HG03135 (cell line): ENCODE data around the gene ACTR3C.

ENCODE experiments used
- ATAC-seq: cut with Tn5 transposase; IDR thresholded peaks from one replicate; pipeline ENCODE4 v1.9.1; 2021; ENCODE audit warnings: mild to moderate bottlenecking, moderate library complexity; ENCODE audit not compliant: unreplicated experiment

The ACTR3C gene

DNA sequence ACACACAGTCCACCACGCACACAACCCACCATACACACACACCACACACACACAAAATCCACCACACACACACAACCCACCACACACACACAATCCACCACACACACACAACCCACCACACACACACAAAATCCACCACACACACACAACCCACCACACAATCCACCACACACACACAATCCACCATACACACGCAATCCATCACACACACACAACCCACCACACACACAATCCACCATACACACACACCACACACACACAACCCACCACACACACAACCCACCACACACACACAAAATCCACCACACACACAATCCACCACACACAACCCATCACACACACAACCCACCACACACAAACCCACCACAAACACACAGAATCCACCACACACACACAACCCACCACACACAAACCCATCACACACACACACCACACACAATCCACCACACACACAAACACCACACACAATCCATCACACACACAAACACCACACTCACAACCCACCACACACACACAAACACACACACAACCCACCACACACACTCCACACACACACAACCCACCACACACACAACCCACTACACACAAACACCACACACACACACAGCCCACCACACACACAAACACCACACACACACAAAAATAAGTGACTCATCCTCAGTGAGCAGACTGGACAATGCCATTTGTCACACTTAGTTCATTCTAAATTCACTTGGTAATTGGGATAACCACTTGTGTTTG, 36.4 kb upstream of the ACTR3C start:
- no peak for ATAC-seq

DNA sequence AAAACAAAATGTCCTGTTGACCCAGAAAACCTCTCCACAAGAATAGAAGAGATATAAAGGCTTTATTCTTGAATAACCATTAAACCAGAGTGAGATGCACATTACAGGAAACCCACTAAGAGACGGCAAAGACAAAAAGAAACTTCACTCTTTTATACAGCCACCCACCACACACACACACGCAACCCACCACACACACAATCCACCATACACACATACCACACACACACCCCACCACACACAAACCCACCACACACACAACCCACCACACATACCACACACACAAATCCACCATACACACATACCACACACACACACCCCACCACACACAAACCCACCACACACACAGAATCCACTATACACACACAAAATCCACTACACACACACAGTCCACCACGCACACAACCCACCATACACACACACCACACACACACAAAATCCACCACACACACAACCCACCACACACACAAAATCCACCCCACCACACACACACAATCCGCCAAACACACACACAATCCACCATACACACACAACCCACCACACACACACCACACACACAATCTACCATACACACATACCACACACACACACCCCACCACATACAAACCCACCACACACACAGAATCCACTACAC, 35.8 kb upstream of the ACTR3C start:
- ATAC-seq = no peak

DNA sequence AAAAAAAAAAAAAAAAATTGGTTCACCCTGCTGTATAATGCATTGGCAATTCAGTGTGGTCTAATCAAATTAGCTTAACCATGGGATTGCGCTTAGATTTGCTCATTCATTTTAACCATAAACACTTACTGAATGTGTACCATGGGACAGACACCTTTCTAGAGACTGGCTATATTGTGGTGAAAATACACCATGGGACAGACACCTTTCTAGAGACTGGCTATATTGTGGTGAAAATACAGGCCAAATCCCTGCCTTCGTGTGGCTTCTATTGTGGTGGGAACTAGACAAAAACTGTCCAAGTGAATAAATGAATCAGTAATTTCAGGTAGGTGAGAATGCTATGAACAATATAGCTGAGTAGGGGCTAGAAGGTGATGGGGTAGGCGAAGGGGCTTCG, 35.1 kb upstream of the ACTR3C start:
- no peak for ATAC-seq

DNA sequence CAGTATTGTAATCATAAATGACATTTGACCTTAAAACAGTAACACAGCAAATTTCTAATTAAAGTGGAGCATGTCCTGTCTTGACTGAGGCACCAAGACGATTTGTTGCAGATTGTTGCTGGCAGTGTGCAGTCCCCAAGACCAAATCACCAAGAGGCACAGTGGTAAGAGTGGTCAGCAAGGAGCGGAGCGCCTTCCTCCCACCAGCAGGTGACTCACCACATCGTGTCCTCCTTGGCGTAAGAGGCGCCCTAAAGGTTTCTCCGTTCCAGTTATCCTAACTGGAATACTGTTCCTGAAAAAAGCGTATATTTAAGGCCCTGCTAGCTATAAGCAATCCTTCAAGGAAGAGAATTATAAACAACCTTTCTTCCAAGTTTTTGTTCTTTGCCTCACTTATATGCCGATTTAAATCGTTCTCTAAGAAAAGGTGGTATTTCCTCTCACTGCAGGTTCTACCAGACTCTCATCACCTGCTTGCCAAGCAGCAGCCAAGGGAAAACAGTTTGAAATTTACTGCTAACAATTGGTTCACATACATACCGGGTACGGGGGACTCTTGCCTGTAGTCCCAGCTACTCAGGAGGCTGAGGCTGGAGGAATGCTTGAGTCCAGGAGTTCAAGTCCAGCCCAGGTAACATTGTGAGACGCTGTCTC, 34.6 kb upstream of the ACTR3C start:
- ATAC-seq = no peak

DNA sequence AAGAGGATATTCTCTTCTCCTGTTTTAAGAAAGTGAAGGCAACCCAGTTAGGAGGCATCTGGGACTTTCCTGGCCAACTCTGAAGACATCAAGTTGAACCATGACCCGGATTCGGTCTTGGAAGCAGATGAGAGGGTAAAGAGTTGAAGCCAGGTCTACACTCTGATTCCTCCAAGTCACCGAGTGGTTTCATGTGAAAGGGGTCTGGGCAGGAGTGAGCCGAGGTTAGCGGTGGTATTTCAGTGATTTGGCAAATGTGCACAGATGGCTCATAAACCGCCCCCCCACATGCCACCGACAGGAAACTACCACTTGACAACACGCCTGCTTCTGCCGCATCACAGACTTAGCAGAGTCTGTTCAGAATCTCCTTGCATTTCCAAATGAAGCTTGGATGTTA, 33.9 kb upstream of the ACTR3C start:
- ATAC-seq = no peak

DNA sequence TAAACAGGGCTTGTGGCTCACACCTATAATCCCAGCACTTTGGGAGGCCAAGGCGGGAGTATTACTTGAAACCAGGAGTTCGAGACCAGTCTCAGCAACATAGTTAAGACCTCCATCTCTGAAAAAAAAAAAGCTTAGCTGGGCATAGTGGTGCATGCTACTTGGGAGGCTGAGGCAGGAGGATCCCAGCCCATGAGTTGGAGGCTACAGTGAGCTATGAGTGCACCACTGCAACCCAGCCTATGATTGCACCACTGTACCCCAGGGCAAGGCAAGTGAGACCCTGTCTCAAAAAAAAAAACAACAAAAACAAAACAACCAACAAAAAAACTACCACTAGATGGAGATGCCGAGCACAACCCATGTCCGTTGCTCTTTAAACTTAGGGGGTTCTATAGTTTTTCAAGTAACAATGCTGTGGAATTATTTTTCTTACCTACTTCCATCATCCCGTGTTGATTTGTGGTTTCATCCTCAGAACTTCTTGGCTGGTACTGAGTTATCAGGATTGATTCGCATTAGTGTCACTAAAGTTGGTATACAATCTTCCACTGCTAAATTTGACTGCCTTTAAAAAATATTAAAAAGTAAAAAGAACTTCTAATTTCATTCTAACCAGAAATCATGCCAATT, 33.0 kb upstream of the ACTR3C start:
- ATAC-seq = no peak

DNA sequence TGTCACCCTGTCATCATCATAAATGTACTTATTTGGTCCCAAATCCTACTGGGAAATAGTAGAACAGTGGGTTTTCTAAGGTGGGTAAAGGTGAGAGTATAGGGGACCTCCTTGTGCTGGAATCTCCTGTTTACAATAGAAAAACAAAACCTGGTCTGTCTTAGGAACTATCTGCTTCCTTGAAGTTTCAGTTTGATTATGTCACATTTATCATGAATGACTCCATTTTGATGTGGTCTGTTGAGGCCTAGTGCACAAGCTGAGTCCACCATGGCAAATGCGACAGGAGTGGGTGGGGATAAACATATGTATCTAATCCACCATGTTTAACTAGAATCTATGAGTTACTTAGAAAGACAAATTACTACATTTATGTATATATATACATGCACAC, 32.3 kb upstream of the ACTR3C start:
- ATAC-seq = no peak

DNA sequence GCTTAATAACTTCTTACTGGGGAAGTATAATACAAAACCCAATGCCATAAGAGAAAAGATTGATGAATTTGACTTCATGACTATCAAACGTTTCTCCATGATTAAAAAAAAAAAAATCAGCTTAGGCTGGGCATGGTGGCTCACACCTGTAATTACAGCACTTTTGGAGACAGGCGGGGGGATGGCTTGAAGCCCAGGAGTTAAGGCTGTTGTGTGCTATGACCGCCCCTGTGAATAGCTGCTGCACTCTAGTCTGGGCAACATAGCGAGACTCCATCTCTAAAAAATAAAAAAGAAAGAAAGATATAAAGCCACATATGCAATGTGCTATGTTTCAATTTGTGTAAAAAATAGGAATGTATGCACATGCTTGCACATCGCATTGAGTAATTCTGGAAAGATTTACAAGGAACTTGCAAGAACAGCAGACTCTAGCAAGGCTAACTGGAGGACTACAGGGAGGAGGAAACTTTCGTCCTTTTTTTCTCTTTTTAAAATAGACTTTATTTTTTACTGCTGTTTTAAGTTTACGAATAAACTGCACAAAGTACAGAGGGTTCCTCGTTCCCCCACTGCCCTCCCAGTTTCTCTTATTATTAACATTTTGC, 28.3 kb upstream of the ACTR3C start:
- ATAC-seq = no peak

DNA sequence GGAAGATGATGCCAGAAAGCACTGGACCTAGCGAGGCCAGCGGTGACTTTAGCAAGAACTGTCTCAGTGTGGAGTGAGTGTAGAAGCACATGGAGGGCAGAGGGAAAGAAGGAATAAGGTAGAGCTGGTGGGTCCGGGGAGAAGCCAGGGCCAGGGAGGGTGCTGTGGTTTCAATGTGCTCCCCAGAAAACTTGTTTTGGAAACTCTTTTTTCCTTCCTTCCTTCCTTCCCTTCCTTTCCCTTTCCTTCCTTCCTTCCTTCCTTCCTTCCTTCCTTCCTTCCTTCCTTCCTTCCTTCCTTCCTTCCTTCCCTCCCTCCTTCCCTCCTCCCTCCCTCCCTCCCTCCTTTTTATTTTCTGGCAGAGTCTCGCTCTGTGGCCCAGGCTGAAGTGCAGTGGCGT, 23.6 kb upstream of the ACTR3C start:
- ATAC-seq = no peak

DNA sequence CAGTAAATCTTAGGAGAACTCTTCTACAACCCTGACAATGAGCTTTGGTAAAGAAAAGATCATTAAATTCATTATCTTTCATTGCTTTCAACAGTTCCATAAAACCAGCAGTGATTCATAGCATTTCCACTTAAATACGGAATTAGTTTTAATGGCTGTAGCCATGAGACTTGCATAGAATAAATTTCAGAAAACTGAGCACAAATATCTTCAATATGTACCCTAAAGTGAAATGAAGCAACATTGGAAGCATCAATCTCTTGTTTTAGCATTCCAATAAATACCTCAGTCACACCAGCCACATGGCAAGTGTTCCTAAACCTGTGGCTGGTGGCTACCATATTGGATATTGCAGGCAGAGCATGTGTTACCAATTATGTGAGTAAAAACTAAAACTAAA, 21.7 kb upstream of the ACTR3C start:
- no peak for ATAC-seq

DNA sequence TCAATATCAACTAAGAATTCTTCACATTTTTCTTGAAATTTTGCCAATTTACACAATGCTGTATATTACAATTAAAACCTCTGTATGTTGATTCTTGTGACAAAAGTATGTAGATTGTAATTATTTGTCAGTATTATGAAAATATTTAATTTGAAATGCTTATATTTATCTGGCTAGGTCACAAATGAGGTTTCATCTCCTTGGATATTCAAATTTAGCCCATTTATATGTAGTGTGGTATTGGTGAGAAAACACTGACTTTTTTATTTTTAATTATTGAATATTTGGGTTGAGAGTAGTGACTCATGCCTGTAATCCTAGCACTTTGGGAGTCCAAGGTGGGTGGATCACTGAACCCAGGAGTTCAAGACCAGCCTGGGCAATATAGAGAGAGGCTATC, 21.0 kb upstream of the ACTR3C start:
- no peak for ATAC-seq

DNA sequence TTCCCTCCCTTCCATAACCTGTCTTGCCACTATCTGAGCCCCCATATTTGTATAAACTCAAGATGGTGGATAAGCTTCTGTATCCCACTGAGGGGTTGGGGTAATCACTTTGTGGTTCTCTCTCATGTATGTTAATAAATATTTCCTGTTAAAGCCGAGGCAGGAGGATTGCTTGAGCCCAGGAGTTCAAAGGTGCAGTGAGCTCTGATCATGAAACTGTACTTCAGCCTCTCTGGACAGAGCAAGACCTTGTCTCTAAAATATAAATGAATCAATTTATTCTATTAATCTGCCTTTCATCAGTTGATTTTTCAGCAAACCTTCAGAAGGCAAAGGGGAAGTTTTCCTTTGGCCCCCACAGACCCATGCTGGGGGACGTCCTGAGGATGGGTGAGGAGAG, 19.9 kb upstream of the ACTR3C start:
- no peak for ATAC-seq

DNA sequence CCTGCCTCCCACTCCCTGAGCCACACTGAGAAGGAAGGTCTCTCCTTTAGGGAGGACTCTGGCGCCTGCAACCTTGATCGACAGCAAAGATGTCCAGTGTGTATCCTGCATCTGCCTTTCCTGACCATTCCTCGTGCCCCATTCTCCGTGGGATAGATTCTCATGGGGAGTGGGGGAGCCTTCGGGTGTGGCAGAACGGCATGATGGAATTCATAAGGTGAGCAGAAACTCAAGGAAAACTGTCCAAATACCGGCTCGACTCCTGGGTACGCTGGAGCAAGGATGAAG, 18.7 kb upstream of the ACTR3C start:
- ATAC-seq = no peak

DNA sequence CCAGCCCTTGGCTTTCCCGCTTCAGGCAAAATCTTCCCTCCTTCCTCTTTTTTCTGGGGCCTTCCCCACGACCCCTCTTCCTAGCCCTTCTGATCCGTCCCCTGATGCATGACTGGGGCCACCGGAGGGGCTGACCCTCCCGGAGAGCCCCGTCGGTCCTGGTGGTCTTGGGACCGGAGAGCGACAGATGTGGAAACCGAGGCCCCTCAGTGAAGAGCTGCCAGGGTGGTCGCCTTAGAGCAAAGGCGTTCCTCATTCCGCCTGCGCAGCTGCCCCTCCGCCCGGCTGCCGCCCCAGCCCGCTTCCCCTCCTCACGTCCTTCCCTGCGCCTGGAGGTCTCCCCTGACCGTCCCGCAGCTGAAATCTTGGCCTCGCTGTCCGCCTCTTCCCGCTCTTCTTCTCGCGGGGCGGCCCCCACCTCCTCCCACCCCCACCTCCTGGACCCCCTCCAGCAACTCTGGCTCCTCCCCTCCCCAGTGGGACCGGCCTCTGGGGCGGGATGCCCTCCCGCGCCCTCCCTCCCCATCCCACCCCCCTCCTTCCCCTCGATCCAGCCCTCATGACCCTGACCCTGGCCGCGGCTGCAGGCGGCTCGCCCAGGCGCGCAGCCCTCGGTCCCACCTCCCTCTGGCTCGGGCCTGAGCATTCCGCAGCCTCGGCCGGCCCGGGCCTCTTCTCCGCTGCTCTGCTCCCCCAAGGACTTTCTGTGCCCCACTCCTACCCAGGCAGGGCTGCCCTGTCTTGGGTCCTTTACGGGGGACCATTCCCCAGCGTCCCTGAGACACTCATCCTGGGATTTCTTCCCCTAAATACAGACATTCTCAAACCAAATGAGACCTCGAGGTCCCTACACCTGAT, 18.1 kb upstream of the ACTR3C start, which contains the start of gene RARRES2:
Gene RARRES2, minus strand, starts transcription at position 367 of the 858 bp plus-strand sequence. CDS start 1,020 bp downstream, outside the sequence.
- no peak for ATAC-seq

DNA sequence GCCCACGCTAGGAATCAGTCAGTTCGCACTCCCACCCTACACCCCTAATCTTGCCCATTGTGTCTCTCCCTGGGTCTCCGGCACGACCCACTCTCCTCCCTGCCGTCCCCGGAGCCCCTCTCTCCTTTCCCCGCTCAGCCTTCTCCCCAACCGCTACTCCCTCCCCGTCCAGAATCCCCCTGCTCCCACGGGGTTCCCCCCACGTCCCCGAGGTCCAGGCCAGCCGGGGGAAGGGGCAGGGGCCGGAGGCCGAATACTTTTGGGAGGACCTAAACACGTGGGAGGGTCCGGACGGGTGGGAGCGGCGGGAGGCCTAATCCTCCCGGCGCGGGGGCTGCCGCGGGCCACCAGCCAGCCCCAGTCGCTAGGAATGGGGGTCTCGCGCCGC, 17.5 kb upstream of the ACTR3C start:
- no peak for ATAC-seq

DNA sequence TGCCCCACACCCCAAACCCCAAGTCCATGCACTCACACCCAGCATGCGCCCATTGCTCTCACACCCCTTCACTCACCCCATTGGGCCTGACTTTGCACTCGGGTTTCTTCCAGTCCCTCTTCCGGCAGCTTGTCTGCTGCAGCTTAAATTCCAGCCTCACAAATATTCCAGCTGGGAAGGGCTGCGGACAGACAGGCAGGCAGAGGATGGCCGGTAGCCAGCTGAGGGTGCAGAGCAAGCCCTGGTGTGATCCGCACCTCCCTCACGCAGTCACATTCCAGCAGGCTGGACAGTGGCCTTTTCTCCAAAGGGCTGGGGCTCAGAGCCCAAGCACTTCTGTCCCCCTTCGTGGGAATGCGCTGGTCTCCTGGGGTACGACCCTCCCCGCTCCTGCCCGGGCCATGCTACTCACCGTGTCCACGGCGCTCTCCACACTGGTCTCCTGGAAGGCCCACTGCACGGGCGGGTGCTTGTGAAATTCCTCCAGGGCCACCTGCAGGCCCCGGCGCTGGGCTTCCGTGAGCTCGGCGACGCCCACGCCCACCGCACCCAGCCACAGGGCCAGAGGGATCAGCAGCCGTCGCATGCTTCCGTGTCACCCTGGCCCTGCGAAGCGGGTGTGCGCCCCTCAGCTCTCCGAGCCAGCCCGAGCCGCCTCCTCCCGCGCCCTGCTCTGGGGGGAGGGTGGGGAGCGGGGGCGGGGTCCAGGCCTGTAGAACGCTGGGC, 16.8 kb upstream of the ACTR3C start:
- no peak for ATAC-seq

DNA sequence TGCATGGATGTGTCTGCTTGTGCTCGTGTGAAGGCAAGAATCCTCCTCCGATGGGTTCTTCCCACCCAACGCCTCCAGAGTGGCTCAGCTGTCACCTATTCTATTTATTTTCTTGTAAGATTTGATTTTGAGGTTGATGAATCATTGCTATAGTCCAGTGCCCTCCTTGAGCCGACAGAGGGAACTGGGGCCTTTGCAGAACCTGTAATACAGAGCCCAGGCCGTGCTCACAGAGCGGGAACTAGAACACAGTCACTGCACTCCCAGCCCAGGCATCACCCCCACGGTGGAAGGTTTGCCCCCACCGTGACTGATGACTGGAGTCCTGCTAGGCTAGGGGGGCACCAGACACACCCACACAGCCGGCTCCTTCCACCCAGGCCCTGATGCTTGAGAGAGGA, 16.1 kb upstream of the ACTR3C start:
- ATAC-seq = no peak

DNA sequence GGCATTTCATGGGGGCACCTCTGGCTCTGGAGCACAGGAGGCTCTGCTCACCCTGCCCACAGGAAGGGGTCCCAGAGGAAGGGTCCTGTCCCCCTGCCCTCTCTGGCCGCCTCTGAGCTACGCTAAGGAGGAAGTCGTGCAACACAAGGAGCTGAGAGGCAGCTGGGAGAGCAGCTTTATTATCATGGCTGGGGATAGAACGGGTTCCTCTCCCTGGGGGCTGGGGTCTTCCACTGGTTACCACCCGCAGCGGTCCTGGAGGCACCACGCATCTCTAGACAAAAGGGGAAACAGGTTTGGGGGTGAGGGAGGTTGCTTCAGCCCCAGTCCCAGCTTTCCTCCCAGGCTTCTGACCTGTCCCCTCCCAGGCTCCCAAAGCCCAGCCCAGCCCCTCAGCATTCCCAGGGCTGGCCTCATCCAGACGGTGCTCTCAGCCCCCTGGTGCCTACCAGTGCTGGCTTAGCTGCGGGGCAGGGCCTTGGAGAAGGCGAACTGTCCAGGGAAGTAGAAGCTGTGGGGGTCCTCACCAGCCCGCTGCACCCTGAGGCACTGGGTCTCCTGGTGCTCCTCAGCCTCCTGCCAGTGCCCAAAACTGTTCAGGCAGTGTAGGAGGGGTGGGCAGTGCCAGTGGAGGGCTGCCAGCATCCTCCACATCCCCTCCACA, 15.0 kb upstream of the ACTR3C start:
- no peak for ATAC-seq

DNA sequence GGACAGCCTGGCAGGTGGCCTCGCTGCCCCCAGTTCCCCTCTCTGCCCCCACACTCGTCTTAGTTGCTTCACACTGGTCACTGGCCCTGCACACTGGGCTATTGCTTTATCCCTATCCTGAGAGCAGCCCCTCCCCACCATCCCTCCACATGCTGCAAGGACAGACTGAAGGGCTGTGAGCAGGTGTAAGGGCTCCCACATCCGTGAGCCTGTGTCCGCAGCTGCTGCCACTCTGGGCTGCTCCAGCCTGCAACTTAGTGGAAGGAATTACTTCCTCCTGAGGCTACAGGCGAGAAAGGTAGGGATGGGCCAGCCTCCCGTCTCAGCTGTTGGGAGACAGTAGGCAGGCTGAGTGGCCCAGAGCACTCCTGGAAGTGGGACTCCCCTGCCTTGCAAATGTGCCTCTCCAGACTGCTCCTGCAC, 14.3 kb upstream of the ACTR3C start:
- no peak for ATAC-seq
